Activated CD8-positive, alpha-beta memory T cell treated with anti-CD3 and anti-CD28 coated beads, Interleukin-2, amount 50 U/mL, for 24 hours (primary cell): ENCODE data around the gene RPA4.
"Not testable (repeated sequence)": the region's sequence is repeated elsewhere in the genome, so short reads cannot be mapped to it uniquely, and the experiment has no call there.

Source experiments
- DNase-seq: peaks from one replicate; pipeline ENCODE4 v3.0.0-alpha.2; 2020; ENCODE audit errors: extremely low read depth

RPA4 gene

GRCh38 chrX:96883608-96884007, at the start of gene RPA4:
Gene RPA4, plus strand, starts transcription at chrX:96883908. Its CDS starts 403 bp downstream, at chrX:96884311.
- no peak for DNase-seq

- no peak for DNase-seq
Measured at GRCh38 chrX:96834137-96834536, 49.6 kb upstream of the RPA4 start.

- no peak for DNase-seq
Measured at GRCh38 chrX:96835660-96836289, 47.9 kb upstream of the RPA4 start.

GRCh38 chrX:96837808-96838207, 45.9 kb upstream of the RPA4 start:
- no peak for DNase-seq

- DNase-seq: no peak
Measured at GRCh38 chrX:96838537-96838936, 45.2 kb upstream of the RPA4 start.

- no peak for DNase-seq
Measured at GRCh38 chrX:96841325-96841724, 42.4 kb upstream of the RPA4 start.

- not testable (repeated sequence) for DNase-seq
Measured at GRCh38 chrX:96841866-96842265, 41.8 kb upstream of the RPA4 start.

GRCh38 chrX:96843566-96843965, 40.1 kb upstream of the RPA4 start:
- DNase-seq: no peak

GRCh38 chrX:96846841-96847240, 36.9 kb upstream of the RPA4 start:
- no peak for DNase-seq

- not testable (repeated sequence) for DNase-seq
Measured at GRCh38 chrX:96859422-96859821, 24.3 kb upstream of the RPA4 start.

GRCh38 chrX:96861218-96861617, 22.5 kb upstream of the RPA4 start:
- no peak for DNase-seq

- DNase-seq: no peak
Measured at GRCh38 chrX:96861661-96862060, 22.0 kb upstream of the RPA4 start.

GRCh38 chrX:96884027-96884426, 319 bp downstream of the RPA4 start:
- DNase-seq: no peak

GRCh38 chrX:96889726-96890125, 6.0 kb downstream of the RPA4 start:
- DNase-seq: no peak

GRCh38 chrX:96906741-96907140, 23.0 kb downstream of the RPA4 start:
- DNase-seq: no peak

- no peak for DNase-seq
Measured at GRCh38 chrX:96907516-96908272, 24.0 kb downstream of the RPA4 start.

- DNase-seq: no peak
Measured at GRCh38 chrX:96909291-96909690, 25.6 kb downstream of the RPA4 start.

- DNase-seq: no peak
Measured at GRCh38 chrX:96918864-96919263, 35.2 kb downstream of the RPA4 start.

GRCh38 chrX:96919672-96920071, 36.0 kb downstream of the RPA4 start:
- DNase-seq: no peak

- no peak for DNase-seq
Measured at GRCh38 chrX:96924581-96924980, 40.9 kb downstream of the RPA4 start.

GRCh38 chrX:96929036-96929435, 45.3 kb downstream of the RPA4 start:
- DNase-seq: no peak
